K562 (cell line): Measurements from ENCODE around the gene BCAP31. TPM values are rescaled to one million over a fixed set of nuclear protein-coding genes. Genes with fewer than 3 reads are reported as not detected.
A peak's percentile ranks its signal among the peaks of the same experiment; 100 is the strongest.

ENCODE experiments used
- ATAC-seq: fragments of 200-7000 bp; cut with Tn5 transposase; 3 replicates; pipeline ENCODE4 v1.9.1; 2020; ENCODE audit warnings: moderate library complexity
- BruUV-seq: library from RNA; stranded (reverse); fragments of 400-500 nt; replicated peaks from 2 replicates; lab custom pipeline; 2021; lab: Mats Ljungman, UMichigan
- CTCF ChIA-PET: fragments of 300-600 bp; formaldehyde crosslinking; extraction: SDS; loops from one replicate; lab custom pipeline; 2021; ENCODE audit warnings: low intra/inter-chr PET ratio; lab: Yijun Ruan, JAX
- POLR2A ChIA-PET: fragments of 300-600, 350-650 bp; sonication (Branson Sonifier 250); formaldehyde crosslinking; extraction: SDS; loops from one replicate; lab custom pipeline; 2021; ENCODE audit warnings: antibody characterized with exemption, inconsistent platforms; lab: Yijun Ruan, JAX
- DNase-seq, 4 experiments: peaks; one replicate each; pipeline versions ENCODE4 v3.0.0 to v3.0.0-alpha.2; 2011 to 2018; ENCODE audit warnings: low spot score in 3 of 4, mixed read lengths in 3 of 4; ENCODE audit errors: extremely low read depth in 1 of 4
- FAIRE-seq: peaks from 2 replicates; lab custom pipeline; 2011; peaks lifted over from hg19 to GRCh38; lab: Jason Lieb, UNC
- H2AFZ ChIP-seq: 2 replicates; pipeline ENCODE4 v1.6.0; 2011; ENCODE audit warnings: low read depth, low read length, control low read depth, inconsistent platforms
- H3K27ac ChIP-seq: fragments of 200-600 bp; 3 replicates; pipeline ENCODE4 v1.8.0; 2011; ENCODE audit warnings: low read depth, mild to moderate bottlenecking, control low read depth, inconsistent platforms, low read length, moderate library complexity, mixed read lengths; ENCODE audit errors: extremely low read depth
- H3K27me3 ChIP-seq, 2 experiments: fragments of 300-600 bp in 1 of 2; 2 replicates in 1 of 2; 3 replicates in 1 of 2; pipeline versions ENCODE4 v1.6.0 to v1.8.0; 2011; ENCODE audit warnings: inconsistent platforms in 2 of 2, low read length in 2 of 2, mild to moderate bottlenecking in 1 of 2, mixed read lengths in 1 of 2, moderate library complexity in 1 of 2; ENCODE audit not compliant: control insufficient read depth in 2 of 2, insufficient read depth in 2 of 2
- H3K36me3 ChIP-seq: fragments of 300-600 bp; 3 replicates; pipeline ENCODE4 v1.8.0; 2011; ENCODE audit warnings: mild to moderate bottlenecking, low read length, inconsistent platforms; ENCODE audit not compliant: control insufficient read depth, insufficient read depth
- H3K4me1 ChIP-seq, 2 experiments: fragments of 200-600 bp in 1 of 2; replicated peaks in 1 of 2; 2 replicates in 1 of 2; 3 replicates in 1 of 2; pipeline versions ENCODE4 v1.5.1 to v1.8.0; 2011; ENCODE audit warnings: inconsistent platforms in 2 of 2, low read length in 2 of 2, mild to moderate bottlenecking in 1 of 2, mixed read lengths in 1 of 2, moderate library complexity in 1 of 2; ENCODE audit not compliant: control insufficient read depth in 2 of 2, insufficient read depth in 2 of 2
- H3K4me2 ChIP-seq: 2 replicates; pipeline ENCODE4 v1.6.1; 2011; ENCODE audit warnings: low read length, control low read depth, inconsistent platforms, mixed read lengths; ENCODE audit not compliant: insufficient read depth
- H3K4me3 ChIP-seq: fragments of 200-600 bp; sonication (generic), shearing (Covaris generic); 2 replicates; pipeline ENCODE4 v1.5.1; 2016; ENCODE audit warnings: control low read depth, inconsistent platforms
- H3K79me2 ChIP-seq: fragments of 200-600 bp; 3 replicates; pipeline ENCODE4 v1.8.0; 2011; ENCODE audit warnings: low read length, inconsistent platforms; ENCODE audit not compliant: control insufficient read depth, insufficient read depth
- H3K9ac ChIP-seq, 2 experiments: 2 replicates each; pipeline versions ENCODE4 v1.6.0 to v1.6.1; 2011; ENCODE audit warnings: low read depth in 2 of 2, low read length in 2 of 2, control low read depth in 1 of 2, inconsistent platforms in 1 of 2, mild to moderate bottlenecking in 1 of 2, mixed read lengths in 1 of 2; ENCODE audit not compliant: insufficient read depth in 1 of 2
- H3K9me1 ChIP-seq: one replicate; pipeline ENCODE4 v1.6.0; 2011; ENCODE audit warnings: inconsistent platforms, mild to moderate bottlenecking, low read length, moderate library complexity; ENCODE audit not compliant: control insufficient read depth, insufficient read depth
- H3K9me3 ChIP-seq: replicated peaks from 2 replicates; pipeline ENCODE4 v1.5.1; 2011; ENCODE audit warnings: low read depth, low read length, inconsistent platforms; ENCODE audit not compliant: control insufficient read depth, insufficient read depth
- H4K20me1 ChIP-seq: replicated peaks from 2 replicates; pipeline ENCODE4 v1.6.1; 2011; ENCODE audit warnings: low read length, inconsistent platforms, mixed read lengths; ENCODE audit not compliant: control insufficient read depth, insufficient read depth
- CCAR2 ChIP-seq: fragments of 200-400 bp; formaldehyde crosslinking; IDR thresholded peaks from 2 replicates; pipeline ENCODE4 v1.6.1; 2017; ENCODE audit warnings: mild to moderate bottlenecking, low read depth, low read length
- CEBPG ChIP-seq, 3 experiments: fragments of 200-800 bp in 1 of 3; sonication (Bioruptor generic) in 1 of 3; sonication (generic) in 1 of 3; formaldehyde crosslinking in 1 of 3; IDR thresholded peaks in 2 of 3; conservative IDR thresholded peaks in 1 of 3; 2 replicates each; pipeline versions ENCODE4 v1.6.1 to v1.8.0; 2016 to 2022; ENCODE audit warnings: missing compliant biosample characterization in 2 of 3, missing genetic modification characterization in 2 of 3, mild to moderate bottlenecking in 1 of 3, missing genetic modification reagents in 1 of 3
- GABPB1 ChIP-seq: sonication (generic); formaldehyde crosslinking; IDR thresholded peaks from 2 replicates; pipeline ENCODE4 v1.8.0; 2022; ENCODE audit warnings: mild to moderate bottlenecking, missing genetic modification reagents
- KDM4B ChIP-seq, 2 experiments: fragments of 450-650 bp in 1 of 2; sonication (generic) in 1 of 2; IDR thresholded peaks; 2 replicates each; pipeline ENCODE4 v1.6.1; 2016 to 2017; ENCODE audit warnings: borderline replicate concordance in 2 of 2, antibody characterized with exemption in 1 of 2, low read depth in 1 of 2, mild to moderate bottlenecking in 1 of 2
- MAFG ChIP-seq: fragments of 450-650 bp; conservative IDR thresholded peaks from 2 replicates; pipeline ENCODE4 v1.6.1; 2016; ENCODE audit warnings: missing genetic modification characterization, missing compliant biosample characterization
- MCM2 ChIP-seq: fragments of 450-650 bp; IDR thresholded peaks from 2 replicates; pipeline ENCODE4 v1.6.1; 2017; ENCODE audit warnings: low read depth, mild to moderate bottlenecking
- NFE2 ChIP-seq: IDR thresholded peaks from 2 replicates; pipeline ENCODE4 v1.6.1; 2014; ENCODE audit warnings: antibody characterized with exemption, low read depth
- NR2C1 ChIP-seq, 2 experiments: fragments of 450-650 bp; IDR thresholded peaks; 2 replicates each; pipeline ENCODE4 v1.6.1; 2017; ENCODE audit warnings: mild to moderate bottlenecking in 2 of 2, antibody characterized with exemption in 1 of 2, inconsistent platforms in 1 of 2, missing compliant biosample characterization in 1 of 2, missing genetic modification characterization in 1 of 2
- PHTF2 ChIP-seq: fragments of 250-450 bp; sonication (Bioruptor Pico); IDR thresholded peaks from 2 replicates; pipeline ENCODE4 v1.5.0; 2021; ENCODE audit warnings: mild to moderate bottlenecking
- SMARCA5 ChIP-seq: fragments of 450-650 bp; IDR thresholded peaks from 2 replicates; pipeline ENCODE4 v1.6.1; 2016
- STAT5B ChIP-seq: fragments of 250-450 bp; sonication (Bioruptor Pico); IDR thresholded peaks from 2 replicates; pipeline ENCODE4 v1.8.0; 2021; ENCODE audit warnings: mild to moderate bottlenecking, inconsistent platforms
- TRIM28 ChIP-seq: fragments of 450-650 bp; IDR thresholded peaks from 2 replicates; pipeline ENCODE4 v1.6.1; 2017
- TSC22D4 ChIP-seq: fragments of 450-650 bp; IDR thresholded peaks from 2 replicates; pipeline ENCODE4 v1.6.1; 2016; ENCODE audit warnings: missing genetic modification characterization, missing biosample characterization, control low read depth
- ZBED1 ChIP-seq: IDR thresholded peaks from 2 replicates; pipeline ENCODE4 v1.6.1; 2014
- ZNF586 ChIP-seq: fragments of 450-650 bp; formaldehyde crosslinking; conservative IDR thresholded peaks from 2 replicates; pipeline ENCODE4 v1.4.0; 2020; ENCODE audit warnings: mild to moderate bottlenecking, moderate library complexity
- ZNF668 ChIP-seq: fragments of 250-450 bp; sonication (Bioruptor Pico); IDR thresholded peaks from 2 replicates; pipeline ENCODE4 v1.8.0; 2022; ENCODE audit warnings: mild to moderate bottlenecking, inconsistent platforms
- ZNF695 ChIP-seq: fragments of 450-650 bp; formaldehyde crosslinking; IDR thresholded peaks from 2 replicates; pipeline ENCODE4 v1.4.0; 2020; ENCODE audit warnings: mild to moderate bottlenecking, moderate library complexity
- ZNF76 ChIP-seq: fragments of 250-450 bp; sonication (Bioruptor Pico); IDR thresholded peaks from 2 replicates; pipeline ENCODE4 v1.4.0; 2020; ENCODE audit warnings: mild to moderate bottlenecking, moderate library complexity, borderline replicate concordance
- ZNF778 ChIP-seq: fragments of 450-650 bp; formaldehyde crosslinking; IDR thresholded peaks from 2 replicates; pipeline ENCODE4 v1.4.0; 2020; ENCODE audit warnings: mild to moderate bottlenecking, moderate library complexity
- ZSCAN32 ChIP-seq: fragments of 450-650 bp; formaldehyde crosslinking; IDR thresholded peaks from 2 replicates; pipeline ENCODE4 v1.4.0; 2020; ENCODE audit warnings: mild to moderate bottlenecking, moderate library complexity
- WGBS: fragments of 100-300 bp; shearing (Covaris generic); methylation state at CpG from one replicate; pipeline ENCODE4 v1.1.6; 2016; ENCODE audit warnings: low coverage, mixed read lengths; ENCODE audit not compliant: insufficient coverage; ENCODE audit errors: missing lambda C conversion rate; 5-methylcytosine and 5-hydroxymethylcytosine counted together
- in situ Hi-C: fragments of 300-500 bp; cut with MboI; formaldehyde crosslinking; loops from 4 replicates; pipeline ENCODE4 v1.15.0; 2018; ENCODE audit warnings: inconsistent platforms, mixed read lengths
- intact Hi-C: fragments of 100-400 bp; cut with micrococcal nuclease; formaldehyde crosslinking; loops from 2 replicates; pipeline ENCODE4 v1.14.2; 2022
- polyA plus RNA-seq, 8 experiments: library from polyadenylated mRNA; depleted of rRNA in 4 of 8; stranded (reverse) in 5 of 8; unstranded in 3 of 8; fragments of >200 nt; fragmentation: Nextera tagmentation in 2 of 8; fragmentation: Illumina TruSeq in 1 of 8; extraction: Ambion mirVana in 2 of 8; extraction: Trizol in 1 of 8; gene quantifications; 2 replicates each; pipeline versions ENCODE4 v1.2.1 to v1.2.3, GENCODE V29; 2011 to 2014; ENCODE audit warnings: inconsistent platforms in 1 of 8, missing spikeins in 1 of 8
- total RNA-seq, 7 experiments: library from RNA; depleted of rRNA in 6 of 7; stranded (reverse); fragments of >200 nt in 6 of 7; fragmentation: Illumina TruSeq in 2 of 7; extraction: Trizol in 2 of 7; gene quantifications; 2 replicates each; pipeline versions ENCODE4 v1.2.1 to v1.2.3, GENCODE V29; 2011 to 2021; ENCODE audit warnings: low replicate concordance in 1 of 7
- TF ChIP-seq, protein P1 (sequence below): IDR thresholded peaks from 2 replicates; pipeline ENCODE4 v1.6.1; 2011; ENCODE audit not compliant: insufficient read length; ENCODE audit errors: extremely low read depth
- TF ChIP-seq, protein P2 (sequence below): fragments of 450-650 bp; IDR thresholded peaks from 2 replicates; pipeline ENCODE4 v1.6.1; 2018; ENCODE audit warnings: mild to moderate bottlenecking, low read depth; ENCODE audit not compliant: partially characterized antibody

BCAP31 gene
- total and polyA plus RNA-seq, 9 of the 15 experiments (the other 6 are each of a cell fraction or from before 2014, with no cell fraction given), result 156 to 683 (median 188) TPM

DNA sequence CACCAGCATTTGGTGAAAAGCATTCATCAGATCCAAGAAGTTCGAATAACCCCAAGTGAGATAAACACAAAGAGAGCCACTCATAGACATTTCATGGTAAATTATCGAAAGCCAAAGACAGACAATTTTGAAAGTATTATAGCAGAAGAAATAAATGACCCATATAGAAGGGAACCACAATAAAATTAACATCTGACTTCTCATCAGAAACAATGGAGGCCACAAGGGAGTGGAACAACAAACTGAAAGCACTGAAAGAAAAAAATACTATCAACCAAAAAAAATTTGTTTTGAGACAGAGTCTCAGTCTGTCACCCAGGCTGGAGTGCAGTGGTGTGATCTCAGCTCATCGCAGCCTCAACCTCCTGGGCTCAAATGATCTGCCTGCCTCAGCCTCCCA, 64.9 kb downstream of the BCAP31 start:
- CTCF ChIA-PET, result no interaction called here
- Histone ChIP-seq H3K27me3 (peaks cover 0 to 5% of the 10 kb centered on the region in 2 experiments; a peak in 1 of 5 replicates), H3K27ac (no peak overlapping the region), H3K4me2 (no peak overlapping the region), H3K4me3 (no peak overlapping the region), H3K4me1 (peaks cover 0 to 8% of the 10 kb centered on the region in 2 experiments; a peak in 2 of 5 replicates), H3K9ac (no peak overlapping the region), H3K9me1 (no peaks in the 10 kb centered on the region), H3K79me2 (no peaks in the 10 kb centered on the region), H3K36me3 (no peaks in the 10 kb centered on the region), H3K9me3 (0 out of 2 replicates have a peak, but pooled peaks cover 2% of the 10 kb centered on the region), H2AFZ (no peak overlapping the region), H4K20me1 (no peaks in the 10 kb centered on the region)
- POLR2A ChIA-PET, result no interaction called here
- ATAC-seq (no peak), DNase-seq (no peak), FAIRE-seq (no peak)
- in situ Hi-C loops (no loop called here), intact Hi-C loops (no loop called here)
- BruUV-seq, result no TSS peak
- 3% methylated on average over 3 of the region's 3 CpGs for WGBS
- no peak for TF ChIP-seq KDM4B (IDR thresholded peaks at IDR 0.05; ENCODE audit: borderline replicate concordance in 2 of 2, low read depth in 1 of 2)
- no peak for TF ChIP-seq ZBED1
- no peak for TF ChIP-seq STAT5B
- TF ChIP-seq SMARCA5, result no peak
- TF ChIP-seq ZNF695 (CRISPR knock-in tag), result no peak
- no peak for TF ChIP-seq GABPB1
- TF ChIP-seq ZNF778, result no peak
- TF ChIP-seq, protein P1, sequence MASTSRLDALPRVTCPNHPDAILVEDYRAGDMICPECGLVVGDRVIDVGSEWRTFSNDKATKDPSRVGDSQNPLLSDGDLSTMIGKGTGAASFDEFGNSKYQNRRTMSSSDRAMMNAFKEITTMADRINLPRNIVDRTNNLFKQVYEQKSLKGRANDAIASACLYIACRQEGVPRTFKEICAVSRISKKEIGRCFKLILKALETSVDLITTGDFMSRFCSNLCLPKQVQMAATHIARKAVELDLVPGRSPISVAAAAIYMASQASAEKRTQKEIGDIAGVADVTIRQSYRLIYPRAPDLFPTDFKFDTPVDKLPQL, result no peak
- no peak for TF ChIP-seq TSC22D4 (tag)
- TF ChIP-seq ZNF668 (CRISPR knock-in tag), result no peak
- TF ChIP-seq ZSCAN32 (CRISPR knock-in tag), result no peak
- no peak for TF ChIP-seq MAFG (tag)
- no peak for TF ChIP-seq MCM2
- no peak for TF ChIP-seq ZNF586
- 0 out of 2 replicates have a peak, but pooled peaks have one; percentile 50 for TF ChIP-seq TRIM28
- TF ChIP-seq NR2C1 (IDR thresholded peaks at IDR 0.05), result no peak
- TF ChIP-seq NR2C1 (tag; IDR thresholded peaks at IDR 0.05), result no peak
- no peak for TF ChIP-seq CEBPG (CRISPR knock-in tag; IDR thresholded peaks at IDR 0.05)
- no peak for TF ChIP-seq CEBPG (tag; conservative IDR thresholded peaks at IDR 0.05 in 1 of 2, IDR thresholded peaks at IDR 0.05 in 1 of 2)
- no peak for TF ChIP-seq NFE2
- TF ChIP-seq ZNF76 (CRISPR knock-in tag), result no peak
- TF ChIP-seq, protein P2, sequence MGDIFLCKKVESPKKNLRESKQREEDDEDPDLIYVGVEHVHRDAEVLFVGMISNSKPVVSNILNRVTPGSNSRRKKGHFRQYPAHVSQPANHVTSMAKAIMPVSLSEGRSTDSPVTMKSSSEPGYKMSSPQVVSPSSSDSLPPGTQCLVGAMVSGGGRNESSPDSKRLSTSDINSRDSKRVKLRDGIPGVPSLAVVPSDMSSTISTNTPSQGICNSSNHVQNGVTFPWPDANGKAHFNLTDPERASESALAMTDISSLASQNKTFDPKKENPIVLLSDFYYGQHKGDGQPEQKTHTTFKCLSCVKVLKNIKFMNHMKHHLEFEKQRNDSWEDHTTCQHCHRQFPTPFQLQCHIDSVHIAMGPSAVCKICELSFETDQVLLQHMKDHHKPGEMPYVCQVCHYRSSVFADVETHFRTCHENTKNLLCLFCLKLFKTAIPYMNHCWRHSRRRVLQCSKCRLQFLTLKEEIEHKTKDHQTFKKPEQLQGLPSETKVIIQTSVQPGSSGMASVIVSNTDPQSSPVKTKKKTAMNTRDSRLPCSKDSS, result peak; percentile 42
- no peak for TF ChIP-seq CCAR2
- TF ChIP-seq PHTF2 (CRISPR knock-in tag), result no peak
